Endothelial cell (in vitro differentiated cells): ENCODE measurements around the gene HDAC11. TPM values are rescaled to one million over a fixed set of nuclear protein-coding genes. Genes with fewer than 3 reads are reported as not detected.

Experiments
- DNase-seq: peaks from one replicate; pipeline ENCODE4 v3.0.0; 2021; ENCODE audit warnings: low spot score
- H3K27ac Mint-ChIP-seq: one replicate; pipeline ENCODE4 v1.8.0; 2021; ENCODE audit warnings: mixed read lengths, inconsistent platforms; ENCODE audit not compliant: unreplicated experiment
- H3K27me3 Mint-ChIP-seq: one replicate; pipeline ENCODE4 v1.8.0; 2021; ENCODE audit warnings: mild to moderate bottlenecking, moderate library complexity, mixed read lengths, inconsistent platforms; ENCODE audit not compliant: unreplicated experiment
- H3K36me3 Mint-ChIP-seq: one replicate; pipeline ENCODE4 v1.8.0; 2021; ENCODE audit warnings: mild to moderate bottlenecking, low read depth, mixed read lengths, inconsistent platforms; ENCODE audit not compliant: unreplicated experiment
- H3K4me1 Mint-ChIP-seq: one replicate; pipeline ENCODE4 v1.8.0; 2021; ENCODE audit warnings: mild to moderate bottlenecking, mixed read lengths, inconsistent platforms; ENCODE audit not compliant: unreplicated experiment
- H3K4me3 Mint-ChIP-seq: one replicate; pipeline ENCODE4 v1.8.0; 2021; ENCODE audit warnings: mild to moderate bottlenecking, mixed read lengths, inconsistent platforms; ENCODE audit not compliant: unreplicated experiment
- H3K9me3 Mint-ChIP-seq: one replicate; pipeline ENCODE4 v1.8.0; 2021; ENCODE audit warnings: mixed read lengths, inconsistent platforms; ENCODE audit not compliant: unreplicated experiment
- CTCF ChIP-seq: fragments of 200-600 bp; sonication (generic); IDR thresholded peaks from one replicate; pipeline ENCODE4 v1.5.0; 2021; ENCODE audit warnings: antibody characterized with exemption; ENCODE audit not compliant: unreplicated experiment
- total RNA-seq: library from RNA; stranded (reverse); fragmentation: NEBNext Ultra II Directional; extraction: Animal tissue kit (Norgen Biotek cat#: 25700); gene quantifications from one replicate; pipeline ENCODE4 v1.2.1, GENCODE V29; 2021; ENCODE audit not compliant: unreplicated experiment

The HDAC11 gene
- total RNA-seq, 1 donor from 2014 or later: 14.8 TPM

DNA sequence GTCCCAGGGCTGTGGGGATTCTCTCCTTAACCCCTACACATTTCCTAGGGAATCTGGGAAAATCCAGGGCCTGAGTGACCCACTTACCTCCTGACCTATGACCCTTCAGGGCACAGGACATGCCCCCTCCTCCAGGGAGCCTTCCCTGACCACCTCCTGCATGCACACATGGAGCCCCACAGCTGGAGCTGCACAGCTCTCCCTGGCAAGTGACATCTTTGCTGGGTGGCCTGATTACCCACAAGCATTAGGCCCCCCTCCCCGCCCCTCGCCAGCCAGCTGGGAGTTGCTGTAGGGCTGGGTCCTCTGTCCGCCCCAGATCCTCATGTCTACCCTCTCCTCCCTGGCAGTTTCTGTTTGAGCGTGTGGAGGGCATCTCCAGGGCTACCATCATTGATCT lies 21.4 kb downstream of the HDAC11 start:
- peaks cover 3% of the 10 kb centered on the region for H3K4me1 Mint-ChIP-seq
- DNase-seq: no peak
- H3K36me3 Mint-ChIP-seq: peaks cover 3% of the 10 kb centered on the region
- TF ChIP-seq CTCF: no peak
- H3K27me3 Mint-ChIP-seq: peaks cover 13% of the 10 kb centered on the region
- H3K4me3 Mint-ChIP-seq: no peak overlapping the region
- no peaks in the 10 kb centered on the region for H3K9me3 Mint-ChIP-seq
- H3K27ac Mint-ChIP-seq: no peak overlapping the region

DNA sequence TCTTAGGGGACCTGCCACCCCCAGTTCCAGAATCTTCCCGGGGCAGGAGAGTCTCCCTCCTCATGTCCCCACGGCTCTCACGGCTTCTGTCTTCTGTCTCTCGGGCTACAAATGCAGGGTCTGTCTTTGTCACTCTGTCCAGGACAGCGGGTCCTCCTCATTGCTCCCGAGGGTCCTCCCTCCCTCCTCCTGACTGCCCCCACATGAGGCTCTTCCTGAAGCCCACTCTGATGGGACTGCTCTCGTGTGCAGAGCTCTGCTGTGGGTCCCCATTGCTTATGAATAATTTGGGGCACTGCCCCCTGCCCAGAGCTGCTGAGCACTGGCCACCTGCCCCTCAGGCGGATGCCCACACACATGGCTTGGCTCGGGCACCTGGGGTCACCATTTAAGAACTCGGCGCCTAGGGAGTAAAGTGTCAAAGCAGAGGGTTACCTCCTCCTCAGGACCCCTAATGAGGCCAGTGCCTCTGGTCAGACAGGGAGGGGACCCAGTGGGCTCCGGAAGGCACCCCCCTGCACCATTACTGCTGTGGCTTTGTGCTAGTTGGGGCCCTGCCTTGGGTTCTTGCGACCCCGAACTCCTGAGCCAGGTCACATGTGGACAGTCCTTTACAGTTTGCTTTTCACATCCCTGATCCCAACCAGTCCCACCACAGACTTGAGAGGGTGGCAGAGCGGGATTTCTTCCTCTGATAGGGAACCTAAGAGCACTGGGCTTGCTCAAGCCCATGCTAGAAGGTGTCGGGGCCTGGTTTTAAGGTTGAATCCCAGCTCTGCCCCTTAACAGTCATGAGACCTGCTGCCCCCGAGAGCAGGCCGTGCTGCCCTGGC lies 22.1 kb downstream of the HDAC11 start:
- Mint-ChIP-seq H3K4me3 (no peak overlapping the region), H3K27ac (no peak overlapping the region), H3K27me3 (peaks cover 13% of the 10 kb centered on the region), H3K9me3 (no peaks in the 10 kb centered on the region), H3K36me3 (peaks cover 3% of the 10 kb centered on the region), H3K4me1 (no peaks in the 10 kb centered on the region)
- no peak for DNase-seq
- no peak for TF ChIP-seq CTCF

DNA sequence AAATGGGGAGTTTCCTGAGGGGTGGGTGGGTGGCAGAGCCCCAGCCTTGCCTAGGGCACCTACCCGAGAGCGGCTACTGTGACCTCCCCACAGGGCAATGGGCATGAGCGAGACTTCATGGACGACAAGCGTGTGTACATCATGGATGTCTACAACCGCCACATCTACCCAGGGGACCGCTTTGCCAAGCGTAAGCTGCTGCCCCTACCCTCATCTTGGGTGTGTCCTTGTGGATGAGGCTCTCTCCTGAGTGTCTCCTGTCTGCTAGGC lies 22.6 kb downstream of the HDAC11 start:
- H3K4me3 Mint-ChIP-seq: no peak overlapping the region
- H3K4me1 Mint-ChIP-seq: no peaks in the 10 kb centered on the region
- H3K9me3 Mint-ChIP-seq: no peaks in the 10 kb centered on the region
- H3K36me3 Mint-ChIP-seq: peaks cover 6% of the 10 kb centered on the region
- peaks cover 13% of the 10 kb centered on the region for H3K27me3 Mint-ChIP-seq
- no peak for DNase-seq
- H3K27ac Mint-ChIP-seq: no peak overlapping the region
- no peak for TF ChIP-seq CTCF

DNA sequence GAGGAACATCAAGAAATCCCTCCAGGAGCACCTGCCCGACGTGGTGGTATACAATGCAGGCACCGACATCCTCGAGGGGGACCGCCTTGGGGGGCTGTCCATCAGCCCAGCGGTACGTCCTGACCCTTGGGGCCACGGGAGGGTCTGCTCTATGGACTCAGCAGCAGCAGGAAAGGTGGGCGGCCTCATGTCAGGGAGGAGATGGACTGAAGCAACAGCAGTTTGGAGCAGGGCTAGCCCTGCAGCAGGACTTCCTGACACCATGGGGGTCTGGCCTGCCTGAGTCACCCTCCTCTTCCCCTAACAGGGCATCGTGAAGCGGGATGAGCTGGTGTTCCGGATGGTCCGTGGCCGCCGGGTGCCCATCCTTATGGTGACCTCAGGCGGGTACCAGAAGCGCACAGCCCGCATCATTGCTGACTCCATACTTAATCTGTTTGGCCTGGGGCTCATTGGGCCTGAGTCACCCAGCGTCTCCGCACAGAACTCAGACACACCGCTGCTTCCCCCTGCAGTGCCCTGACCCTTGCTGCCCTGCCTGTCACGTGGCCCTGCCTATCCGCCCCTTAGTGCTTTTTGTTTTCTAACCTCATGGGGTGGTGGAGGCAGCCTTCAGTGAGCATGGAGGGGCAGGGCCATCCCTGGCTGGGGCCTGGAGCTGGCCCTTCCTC lies 24.2 kb downstream of the HDAC11 start:
- H3K9me3 Mint-ChIP-seq: no peaks in the 10 kb centered on the region

More for the DNA sequence above, 24.2 kb downstream of the HDAC11 start:
- no peak overlapping the region for H3K27ac Mint-ChIP-seq
- no peak overlapping the region for H3K4me3 Mint-ChIP-seq
- no peak for DNase-seq
- TF ChIP-seq CTCF: no peak
- H3K36me3 Mint-ChIP-seq: peaks cover 6% of the 10 kb centered on the region
- no peaks in the 10 kb centered on the region for H3K4me1 Mint-ChIP-seq
- H3K27me3 Mint-ChIP-seq: peaks cover 14% of the 10 kb centered on the region
